Activated CD4-positive, CD25-positive, alpha-beta regulatory T cell treated with anti-CD3 and anti-CD28 coated beads, Interleukin-2, amount 50 U/mL, for 72 hours (primary cell): ENCODE results near the gene PPARGC1A.

ENCODE experiments used
- DNase-seq: peaks from one replicate; pipeline ENCODE4 v3.0.0; 2021

Gene PPARGC1A

DNA sequence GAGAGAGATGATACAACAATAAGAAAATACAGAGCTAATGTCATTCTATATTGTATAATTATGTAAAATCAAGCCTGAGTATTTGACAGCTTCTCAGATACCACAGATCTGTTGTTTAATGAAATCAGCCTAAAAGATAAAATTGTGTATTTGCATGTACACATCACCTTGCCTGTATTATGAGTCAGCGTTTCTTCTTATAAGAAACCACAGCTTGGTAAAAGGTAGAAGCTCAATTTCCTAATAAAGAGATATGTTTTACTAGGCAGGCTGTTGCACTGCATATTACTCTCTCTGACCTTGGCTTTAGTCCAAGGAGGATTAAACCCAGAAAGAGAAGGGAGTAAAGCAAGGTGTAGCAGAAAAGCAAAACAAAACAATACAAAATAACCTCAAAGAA, 121.3 kb downstream of the PPARGC1A start:
- DNase-seq = no peak

DNA sequence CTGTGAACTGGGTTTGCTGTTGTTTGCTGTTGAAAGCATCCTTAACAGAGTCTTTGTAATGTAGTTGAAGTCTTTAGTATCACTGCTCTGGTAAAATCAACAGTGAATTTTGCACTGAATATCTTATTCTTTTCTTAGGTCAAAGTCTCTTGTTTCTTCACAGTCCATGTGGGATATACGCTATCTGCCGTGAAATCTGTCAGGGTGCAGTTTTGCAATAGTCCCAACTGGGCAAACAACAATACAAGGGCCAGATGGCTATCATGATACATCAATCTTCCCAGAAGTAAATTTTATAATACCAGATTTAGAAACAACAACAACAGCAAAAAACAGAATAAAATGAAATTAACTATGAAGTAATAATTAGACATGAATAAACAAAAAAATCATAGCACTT, 123.5 kb downstream of the PPARGC1A start:
- no peak for DNase-seq

DNA sequence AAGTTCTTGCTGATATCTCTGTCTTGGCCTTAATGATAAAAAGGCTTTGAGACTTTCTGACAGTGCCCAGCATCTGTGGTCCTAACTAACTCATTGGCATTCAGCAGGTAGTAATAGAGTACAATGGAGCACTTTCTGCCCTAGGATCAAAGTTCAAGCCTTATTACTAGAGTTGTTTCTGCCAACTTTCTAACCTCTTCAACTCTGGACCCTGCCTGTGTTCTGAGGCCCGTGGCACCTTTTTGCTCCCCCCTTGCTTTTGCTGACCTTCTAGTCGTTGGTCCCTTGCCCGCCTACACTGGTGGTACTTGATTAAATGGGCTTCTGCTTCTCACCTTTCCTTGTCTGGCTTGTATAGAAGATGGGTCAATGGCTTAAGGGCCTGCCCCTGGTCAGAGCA, 126.3 kb downstream of the PPARGC1A start:
- DNase-seq = no peak

DNA sequence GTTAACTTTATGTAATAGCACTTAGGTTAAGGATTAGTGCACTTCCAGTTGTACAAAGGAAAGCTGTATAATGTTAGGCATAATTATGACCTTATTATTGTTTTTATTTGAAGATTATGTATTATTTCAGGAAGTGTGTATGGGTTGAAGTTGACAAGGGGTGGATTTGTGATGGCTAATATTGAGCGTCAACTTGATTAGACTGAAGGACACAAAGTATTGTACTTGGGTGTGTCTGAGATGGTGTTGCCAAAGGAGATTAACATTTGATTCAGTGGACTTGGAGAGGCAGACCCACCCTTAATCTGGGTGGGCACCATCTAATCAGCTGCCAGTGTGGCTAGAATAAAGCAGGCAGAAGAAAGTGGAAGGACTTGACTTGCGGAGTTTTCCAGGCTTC, 127.3 kb downstream of the PPARGC1A start:
- DNase-seq = no peak

DNA sequence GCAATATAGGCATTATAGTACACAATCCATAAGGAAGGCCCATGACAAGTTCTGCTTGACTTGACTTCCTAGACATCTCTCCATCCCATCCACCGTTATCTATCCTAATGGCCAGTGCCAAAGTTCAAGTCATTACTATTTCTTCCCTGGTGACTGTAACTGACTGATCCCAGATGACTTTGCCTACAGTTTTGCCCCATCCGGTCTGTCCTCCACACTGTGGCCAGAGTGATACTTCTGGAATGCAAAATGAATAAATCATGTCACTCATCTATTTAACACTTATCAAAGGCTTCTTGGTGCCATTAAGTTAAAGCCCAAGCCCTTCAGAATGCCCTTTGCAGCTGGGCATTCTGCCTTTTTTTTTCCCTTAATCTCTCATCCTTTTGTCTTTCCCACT, 130.8 kb downstream of the PPARGC1A start:
- DNase-seq = no peak

DNA sequence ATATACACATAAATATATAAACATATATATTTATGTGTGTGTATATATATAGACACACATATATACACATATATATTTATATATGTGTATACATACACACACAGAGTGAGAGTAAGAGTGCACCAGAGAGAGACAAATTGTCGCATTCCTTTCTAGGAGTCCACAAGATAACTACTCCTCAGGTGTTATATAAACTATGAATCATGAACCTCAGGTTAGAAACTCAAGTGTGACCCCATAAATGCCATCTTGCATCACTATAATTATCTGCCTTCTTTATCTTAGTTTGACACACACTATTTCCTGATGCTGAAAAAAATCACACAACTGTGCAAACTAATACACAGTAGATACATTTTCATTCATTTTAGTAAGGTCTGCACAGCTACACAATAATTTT, 135.2 kb downstream of the PPARGC1A start:
- DNase-seq = no peak

DNA sequence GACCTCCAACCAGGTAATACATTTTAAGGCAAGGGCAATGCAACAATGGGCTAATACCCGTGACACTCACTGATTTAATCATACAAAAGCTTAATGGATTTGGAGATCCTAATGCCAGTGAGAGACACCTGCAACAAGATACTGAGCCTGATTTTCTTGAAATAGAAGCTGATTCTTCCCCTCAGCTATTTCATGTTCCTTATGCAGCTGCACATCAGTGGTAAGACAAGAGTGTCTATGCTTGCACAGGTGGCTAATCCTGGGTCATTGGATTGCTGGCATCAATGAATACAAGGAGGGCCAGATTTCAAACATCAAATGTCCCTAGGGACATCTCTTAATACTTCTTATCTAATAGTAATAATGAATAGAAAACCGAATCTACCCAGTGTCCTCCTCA, 139.7 kb downstream of the PPARGC1A start:
- DNase-seq = no peak

DNA sequence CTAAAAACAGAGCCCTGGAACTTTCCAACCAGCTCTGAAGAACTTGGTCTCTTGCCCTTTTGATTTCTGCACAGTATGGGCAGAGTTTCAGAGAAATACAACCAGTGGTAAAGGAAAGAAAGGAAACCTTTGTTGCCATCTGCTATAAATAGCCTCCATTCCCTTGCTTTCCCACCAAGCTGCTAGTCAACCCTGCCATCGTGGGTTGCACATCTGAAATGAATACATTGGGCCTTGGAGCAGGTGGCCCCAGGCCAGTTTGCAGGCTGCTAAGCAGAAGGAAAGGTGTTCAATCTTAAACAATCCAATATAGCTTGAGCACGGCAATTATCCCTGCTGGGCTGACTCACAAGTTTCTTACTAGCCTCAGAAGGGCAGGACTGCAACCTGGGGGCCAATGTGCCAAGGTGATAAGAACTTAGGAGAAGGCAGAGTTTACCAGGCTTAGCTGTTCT, 142.5 kb downstream of the PPARGC1A start:
- DNase-seq = no peak

DNA sequence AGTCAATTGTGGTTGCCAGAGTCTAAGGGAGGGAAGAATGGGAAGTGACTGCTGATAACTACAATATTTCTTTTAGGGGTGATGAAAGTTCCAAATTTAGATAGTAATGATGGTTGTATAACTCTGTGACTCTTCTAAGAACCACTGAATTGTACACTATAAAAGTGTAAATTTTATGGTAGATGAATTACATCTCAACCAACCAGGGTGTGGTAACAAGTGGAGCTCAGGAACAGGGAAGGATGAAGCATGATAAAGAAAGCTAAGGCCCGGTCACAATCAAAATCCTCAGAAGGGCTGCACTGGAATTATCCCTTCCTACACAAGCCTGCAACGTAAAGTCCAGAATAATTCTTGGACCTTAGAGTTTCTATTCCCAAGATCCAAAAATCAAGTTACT, 143.2 kb downstream of the PPARGC1A start:
- DNase-seq = no peak

DNA sequence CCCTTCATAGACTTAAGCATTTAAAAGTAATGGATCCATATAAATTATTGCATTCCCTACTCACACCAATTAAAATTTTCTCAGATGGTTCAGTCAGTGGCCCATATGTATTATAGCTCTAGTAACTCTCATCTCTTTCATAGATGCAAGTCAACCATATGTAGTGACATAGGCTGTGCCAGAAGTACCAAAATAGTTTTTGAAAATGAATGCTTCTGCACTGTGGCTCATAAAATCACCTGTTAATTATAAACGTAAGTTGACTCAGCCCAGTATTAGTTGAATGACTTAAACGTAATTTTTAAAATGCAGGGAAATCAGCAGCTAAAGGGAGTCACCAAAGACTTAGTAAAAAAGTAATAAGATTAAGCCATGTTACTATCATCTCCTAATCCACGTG, 143.8 kb downstream of the PPARGC1A start:
- DNase-seq = no peak

DNA sequence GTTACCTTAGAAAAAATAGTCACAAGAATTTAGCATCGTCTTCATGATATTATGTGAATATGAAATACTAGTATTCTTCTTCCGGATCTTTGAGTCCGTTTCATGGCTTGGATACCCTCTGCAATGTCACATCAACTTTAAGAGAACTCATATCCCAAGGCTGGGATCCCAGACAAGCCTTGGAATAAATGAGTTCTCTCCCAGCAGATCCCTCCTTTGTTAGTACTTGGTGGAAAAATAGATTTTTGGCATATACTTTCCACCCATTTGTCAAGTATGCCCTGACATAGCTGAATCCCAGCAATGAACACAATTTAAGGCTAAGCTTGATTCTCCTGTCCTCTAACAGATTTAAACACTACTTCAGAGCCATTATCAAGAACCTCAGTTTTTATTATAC, 144.5 kb downstream of the PPARGC1A start:
- DNase-seq = no peak
